Gastrocnemius medialis (tissue), 4 donors: Measurements from ENCODE around the gene AAK1. TPM values are rescaled to one million over a fixed set of nuclear protein-coding genes. Genes with fewer than 3 reads are reported as not detected.
A peak's percentile ranks its signal among the peaks of the same experiment; 100 is the strongest.

ENCODE experiments used
- ATAC-seq, 2 donors: fragments of 150-250 bp; one replicate each; pipeline ENCODE4 v1.9.1; 2016
- DNase-seq, 2 donors: peaks; one replicate each; pipeline ENCODE4 v3.0.0-alpha.2; 2019
- H3K27ac ChIP-seq, 4 donors: fragments of 200-600 bp; sonication (generic); 1 replicate in 1 of 4; 2 replicates in 3 of 4; pipeline ENCODE4 v1.5.1; 2016 to 2018; ENCODE audit warnings: mild to moderate bottlenecking in 2 of 4, moderate library complexity in 1 of 4
- H3K27me3 ChIP-seq, 3 donors: fragments of 200-600 bp; sonication (generic) in 2 of 3; 1 replicate in 1 of 3; 2 replicates in 2 of 3; pipeline versions ENCODE4 v1.5.1 to v1.6.0; 2016 to 2019; ENCODE audit warnings: mild to moderate bottlenecking in 1 of 3, moderate library complexity in 1 of 3
- H3K36me3 ChIP-seq, 2 donors: fragments of 200-600 bp; sonication (generic) in 1 of 2; one replicate each; pipeline ENCODE4 v1.5.1; 2017 to 2018
- H3K4me1 ChIP-seq, 2 donors: fragments of 200-600 bp; sonication (generic) in 1 of 2; one replicate each; pipeline ENCODE4 v1.5.1; 2016 to 2017; ENCODE audit warnings: mild to moderate bottlenecking in 2 of 2
- H3K4me3 ChIP-seq, 4 donors: fragments of 200-600 bp; sonication (generic) in 3 of 4; 1 replicate in 1 of 4; 2 replicates in 3 of 4; pipeline ENCODE4 v1.5.1; 2016 to 2019; ENCODE audit warnings: mild to moderate bottlenecking in 2 of 4
- H3K9me3 ChIP-seq, 3 donors: fragments of 200-600 bp; sonication (generic) in 2 of 3; 1 replicate in 1 of 3; 2 replicates in 2 of 3; pipeline ENCODE4 v1.5.1; 2016 to 2019
- CTCF ChIP-seq, 5 experiments: fragments of 450-650 bp in 3 of 5; fragments of 200-600 bp in 2 of 5; sonication (generic) in 2 of 5; IDR thresholded peaks in 4 of 5; conservative IDR thresholded peaks in 1 of 5; 1 replicate in 4 of 5; 2 replicates in 1 of 5; pipeline ENCODE4 v1.5.1; 2016 to 2019; ENCODE audit warnings: antibody characterized with exemption in 5 of 5, mild to moderate bottlenecking in 3 of 5, moderate library complexity in 3 of 5
- POLR2A ChIP-seq, 2 donors: fragments of 450-650 bp; IDR thresholded peaks; one replicate each; pipeline ENCODE4 v1.6.1; 2017; ENCODE audit warnings: antibody characterized with exemption in 2 of 2, mild to moderate bottlenecking in 2 of 2, moderate library complexity in 2 of 2
- in situ Hi-C, 4 donors: fragments of 200-750 bp; cut with MboI; loops; one replicate each; pipeline versions ENCODE4 v1.15.0 to v1.8.0; 2017; ENCODE audit warnings: low sequenced_read_pairs in 4 of 4
- intact Hi-C: fragments of 100-400 bp; cut with DNase I; formaldehyde crosslinking; loops from one replicate; pipeline ENCODE4 v1.15.1; 2023; ENCODE audit warnings: low total_unique reads
- total RNA-seq, 4 donors: library from RNA; depleted of rRNA; stranded (reverse); fragments of >200 nt; gene quantifications; one replicate each; pipeline versions ENCODE4 v1.1.0 to v1.2.3, GENCODE V29; 2016

Gene AAK1
- total RNA-seq, 4 donors from 2014 or later: 30.0 to 47.3 (median 39.1) TPM

- Histone ChIP-seq H3K36me3 (no peaks in the 10 kb centered on the region), H3K27me3 (no peaks in the 10 kb centered on the region), H3K4me3 (no peak overlapping the region), H3K27ac (peak overlapping the region in 3 of 4 donors; percentile 12 to 72 (median 44)), H3K9me3 (no peaks in the 10 kb centered on the region), H3K4me1 (peaks cover 66 to 81% of the 10 kb centered on the region in 2 donors)
- intact Hi-C loops (loop anchor here (10.0 kb wide), 1 partner anchor 539 kb away; no protein-coding TSS in a partner anchor), in situ Hi-C loops (no loop called here)
- ATAC-seq (no peak), DNase-seq (no peak)
- no peak for TF ChIP-seq CTCF (IDR thresholded peaks at IDR 0.05 in 4 of 5, conservative IDR thresholded peaks at IDR 0.05 in 1 of 5)
- no peak for TF ChIP-seq POLR2A (IDR thresholded peaks at IDR 0.05)
Observed at GRCh38 chr2:69585855-69586555, 57.5 kb downstream of the AAK1 start.

- Histone ChIP-seq H3K27me3 (no peaks in the 10 kb centered on the region), H3K9me3 (no peaks in the 10 kb centered on the region), H3K4me3 (no peak overlapping the region), H3K4me1 (peaks cover 61 to 76% of the 10 kb centered on the region in 2 donors), H3K27ac (peak overlapping the region; percentile 56 to 72 (median 59)), H3K36me3 (no peaks in the 10 kb centered on the region)
- ATAC-seq (peak in 1 of 2 donors; percentile 39), DNase-seq (peak in 1 of 2 donors; percentile 31)
- TF ChIP-seq POLR2A (IDR thresholded peaks at IDR 0.05) (no peak), CTCF (IDR thresholded peaks at IDR 0.05 in 4 of 5, conservative IDR thresholded peaks at IDR 0.05 in 1 of 5) (no peak)
- intact Hi-C loops: loop anchor here (10.0 kb wide), 1 partner anchor 540 kb away; no protein-coding TSS in a partner anchor
- in situ Hi-C loops: no loop called here
Observed at GRCh38 chr2:69584127-69584889, 59.2 kb downstream of the AAK1 start.

- peaks cover 60 to 69% of the 10 kb centered on the region in 2 donors for H3K4me1 ChIP-seq
- no peaks in the 10 kb centered on the region for H3K36me3 ChIP-seq
- no peak for DNase-seq
- ATAC-seq: no peak
- H3K4me3 ChIP-seq: no peak overlapping the region
- TF ChIP-seq CTCF (IDR thresholded peaks at IDR 0.05 in 4 of 5, conservative IDR thresholded peaks at IDR 0.05 in 1 of 5): no peak
- no peak for TF ChIP-seq POLR2A (IDR thresholded peaks at IDR 0.05)
- in situ Hi-C loops: no loop called here
- peak overlapping the region; percentile 56 to 72 (median 59) for H3K27ac ChIP-seq
- intact Hi-C loops: loop anchor here (10.0 kb wide), 1 partner anchor 541 kb away; no protein-coding TSS in a partner anchor
- H3K9me3 ChIP-seq: no peaks in the 10 kb centered on the region
- H3K27me3 ChIP-seq: no peaks in the 10 kb centered on the region
Observed at GRCh38 chr2:69583321-69583833, 60.2 kb downstream of the AAK1 start.

- Histone ChIP-seq H3K9me3 (no peaks in the 10 kb centered on the region), H3K36me3 (no peaks in the 10 kb centered on the region), H3K27me3 (no peaks in the 10 kb centered on the region), H3K4me1 (peaks cover 62 to 71% of the 10 kb centered on the region in 2 donors), H3K4me3 (no peak overlapping the region), H3K27ac (peak overlapping the region; percentile 56 to 72 (median 59))
- ATAC-seq: peak; percentile 37 to 55
- intact Hi-C loops: loop anchor here (10.0 kb wide), 1 partner anchor 542 kb away; no protein-coding TSS in a partner anchor
- TF ChIP-seq CTCF (IDR thresholded peaks at IDR 0.05 in 4 of 5, conservative IDR thresholded peaks at IDR 0.05 in 1 of 5) (no peak), POLR2A (IDR thresholded peaks at IDR 0.05) (no peak)
- DNase-seq: peak in 1 of 2 donors; percentile 36
- in situ Hi-C loops: no loop called here
Observed at GRCh38 chr2:69582582-69583176, 60.9 kb downstream of the AAK1 start.
